G401 (cell line): ENCODE results near the gene CMTM1. TPM values are rescaled to one million over a fixed set of nuclear protein-coding genes. Genes with fewer than 3 reads are reported as not detected.

ENCODE experiments used
- DNase-seq: peaks from one replicate; pipeline ENCODE4 v3.0.0-alpha.2; 2015; ENCODE audit warnings: low spot score
- in situ Hi-C: cut with HindIII; loops from 2 replicates; pipeline ENCODE4 v1.10.0; 2016; ENCODE audit warnings: low sequenced_read_pairs, mixed read lengths
- total RNA-seq: library from RNA; depleted of rRNA; stranded (reverse); fragments of >200 nt; shearing (Covaris generic); gene quantifications from 2 replicates; pipeline ENCODE4 v1.2.3, GENCODE V29; 2014

CMTM1 gene
- total RNA-seq, 1 experiment from 2014 or later = 3.1 TPM

- in situ Hi-C loops = no loop called here
Measured at GRCh38 chr16:66537236-66537635, 29.0 kb upstream of the CMTM1 start.

GRCh38 chr16:66538910-66539309 lies 27.3 kb upstream of the CMTM1 start:
- no peak for DNase-seq
- in situ Hi-C loops = no loop called here

More at GRCh38 chr16:66537236-66537635, 29.0 kb upstream of the CMTM1 start:
- DNase-seq = no peak

GRCh38 chr16:66539623-66540469 lies 26.4 kb upstream of the CMTM1 start:
- in situ Hi-C loops = no loop called here
- DNase-seq = peak; percentile 81

- in situ Hi-C loops = no loop called here
- no peak for DNase-seq
Measured at GRCh38 chr16:66541388-66542355, 24.6 kb upstream of the CMTM1 start.

- DNase-seq = no peak
Measured at GRCh38 chr16:66542396-66542795, 23.8 kb upstream of the CMTM1 start.

GRCh38 chr16:66543541-66543940 lies 22.7 kb upstream of the CMTM1 start:
- no peak for DNase-seq
- in situ Hi-C loops = no loop called here

More at GRCh38 chr16:66542396-66542795, 23.8 kb upstream of the CMTM1 start:
- in situ Hi-C loops = no loop called here

- DNase-seq = peak; percentile 26
- in situ Hi-C loops = no loop called here
Measured at GRCh38 chr16:66544016-66544757, 22.1 kb upstream of the CMTM1 start.

- in situ Hi-C loops = no loop called here
- no peak for DNase-seq
Measured at GRCh38 chr16:66547101-66547989, 18.9 kb upstream of the CMTM1 start.

GRCh38 chr16:66548068-66548467 lies 18.2 kb upstream of the CMTM1 start:
- DNase-seq = no peak
- in situ Hi-C loops = no loop called here

- no peak for DNase-seq
- in situ Hi-C loops = no loop called here
Measured at GRCh38 chr16:66548868-66549267, 17.4 kb upstream of the CMTM1 start.

GRCh38 chr16:66549284-66550131 lies 16.7 kb upstream of the CMTM1 start, which contains the start of gene TK2:
Gene TK2 (minus strand): TSS chr16:66550122. CDS start chr16:66550061, 61 bp downstream.
- in situ Hi-C loops = no loop called here
- peak; percentile 52 for DNase-seq

GRCh38 chr16:66551348-66551759 lies 14.9 kb upstream of the CMTM1 start:
- peak; percentile 24 for DNase-seq
- in situ Hi-C loops = no loop called here

GRCh38 chr16:66551788-66552285 lies 14.4 kb upstream of the CMTM1 start:
- no peak for DNase-seq
- in situ Hi-C loops = no loop called here

- in situ Hi-C loops = no loop called here
- peak; percentile 88 for DNase-seq
Measured at GRCh38 chr16:66552286-66553177, 13.7 kb upstream of the CMTM1 start, which contains the start of gene CKLF. Gene CKLF (plus strand): TSS chr16:66552576. CDS start chr16:66552716, 140 bp downstream.

- no peak for DNase-seq
- in situ Hi-C loops = no loop called here
Measured at GRCh38 chr16:66553223-66553622, 13.0 kb upstream of the CMTM1 start.

GRCh38 chr16:66554021-66554420 lies 12.2 kb upstream of the CMTM1 start:
- in situ Hi-C loops = no loop called here
- no peak for DNase-seq
